ENCODE data around the gene HNF1A. TPM values are rescaled to one million over a fixed set of nuclear protein-coding genes. Genes with fewer than 3 reads are reported as not detected.

The HNF1A gene
- total and polyA plus RNA-seq, 2 of the 13 experiments (the other 11 are each of a cell fraction or from before 2014, with no cell fraction given), result 13.4 to 34.7 TPM

- peaks cover 9% of the 10 kb centered on the region for H4K20me1 ChIP-seq (ENCODE audit: insufficient read depth, low read length)
- in situ Hi-C loops (cut with HindIII; ENCODE audit: extremely low pct_ligation_motif_present, low pct_unique_long_range_greater_than_20kb) (no loop called here), intact Hi-C loops (cut with micrococcal nuclease; ENCODE audit: unreplicated experiment) (no loop called here)
- H3K4me2 ChIP-seq (ENCODE audit: low read depth, low read length), result no peak overlapping the region
- no peaks in the 10 kb centered on the region for H3K9me3 ChIP-seq (ENCODE audit: low read length)
- ATAC-seq, result no peak
- no peak for FAIRE-seq
- H3K4me3 ChIP-seq (replicated peaks in 1 of 3; ENCODE audit: insufficient read depth in 1 of 3, low read depth in 2 of 3, low read length in 3 of 3), result no peak overlapping the region
- no peak for DNase-seq (ENCODE audit: low spot score)
- no TSS peak for BruUV-seq (replicated peaks)
- CTCF ChIA-PET (ENCODE audit: low intra/inter-chr PET ratio, low total read pairs), result no interaction called here
- H3K79me2 ChIP-seq (ENCODE audit: insufficient read depth, low read length), result no peaks in the 10 kb centered on the region
- POLR2A ChIA-PET, result interaction anchor here (1.3 to 11.1 kb wide), 2 partner anchors 15 to 21 kb away, joined by 5 to 176 read pairs; partner anchors contain the start of gene HNF1A
- H3K36me3 ChIP-seq (replicated peaks in 1 of 2; ENCODE audit: control insufficient read depth in 1 of 2, insufficient read depth in 2 of 2, low read length in 2 of 2), result peaks cover 0 to 7% of the 10 kb centered on the region in 2 experiments; a peak in 1 of 5 replicates
- H3K27ac ChIP-seq (ENCODE audit: extremely low read length, insufficient read depth, low read length), result no peak overlapping the region
- 86% methylated on average over 8 of the region's 8 CpGs for WGBS (ENCODE audit: low lambda C conversion rate)
- no peak overlapping the region for H2AFZ ChIP-seq (ENCODE audit: low read length)
- H3K4me1 ChIP-seq (ENCODE audit: insufficient read depth, low read length), result peaks cover 35% of the 10 kb centered on the region
- no peaks in the 10 kb centered on the region for H3K27me3 ChIP-seq (ENCODE audit: control insufficient read depth in 1 of 2, insufficient read depth in 2 of 2, low read length in 2 of 2)
- no peak overlapping the region for H3K9ac ChIP-seq (ENCODE audit: insufficient read depth, low read depth, low read length)
- TF ChIP-seq ARNT2 (CRISPR knock-in tag; IDR thresholded peaks at IDR 0.05; ENCODE audit: low read depth) (no peak), ZNF326 (CRISPR knock-in tag; IDR thresholded peaks at IDR 0.05; ENCODE audit: borderline replicate concordance) (no peak), HOXA3 (CRISPR knock-in tag; IDR thresholded peaks at IDR 0.05) (no peak), SAP130 (CRISPR knock-in tag; IDR thresholded peaks at IDR 0.05; ENCODE audit: low read depth) (no peak), ZBTB34 (CRISPR knock-in tag; IDR thresholded peaks at IDR 0.05) (no peak), POLR2G (IDR thresholded peaks at IDR 0.05; ENCODE audit: low read depth, low read length) (0 out of 2 replicates have a peak, but pooled peaks have one; percentile 4), ZFP36L1 (CRISPR knock-in tag; IDR thresholded peaks at IDR 0.05) (no peak), KLF15 (CRISPR knock-in tag; IDR thresholded peaks at IDR 0.05; ENCODE audit: borderline replicate concordance) (no peak), CBFB (CRISPR knock-in tag; IDR thresholded peaks at IDR 0.05) (no peak), TBP (CRISPR knock-in tag; IDR thresholded peaks at IDR 0.05) (no peak), POLR2A (IDR thresholded peaks at IDR 0.05; ENCODE audit: insufficient read depth in 1 of 2, low read depth in 2 of 2, low read length in 2 of 2) (peak; percentile 47; a peak in 2 of 4 replicates), WIZ (CRISPR knock-in tag; IDR thresholded peaks at IDR 0.05) (no peak), ZNF644 (CRISPR knock-in tag; IDR thresholded peaks at IDR 0.05; ENCODE audit: low read depth) (no peak), PAF1 (CRISPR knock-in tag; IDR thresholded peaks at IDR 0.05) (peak; percentile 91; the same call in 1 of the 2 replicates)
- TF ChIP-seq, protein P1, sequence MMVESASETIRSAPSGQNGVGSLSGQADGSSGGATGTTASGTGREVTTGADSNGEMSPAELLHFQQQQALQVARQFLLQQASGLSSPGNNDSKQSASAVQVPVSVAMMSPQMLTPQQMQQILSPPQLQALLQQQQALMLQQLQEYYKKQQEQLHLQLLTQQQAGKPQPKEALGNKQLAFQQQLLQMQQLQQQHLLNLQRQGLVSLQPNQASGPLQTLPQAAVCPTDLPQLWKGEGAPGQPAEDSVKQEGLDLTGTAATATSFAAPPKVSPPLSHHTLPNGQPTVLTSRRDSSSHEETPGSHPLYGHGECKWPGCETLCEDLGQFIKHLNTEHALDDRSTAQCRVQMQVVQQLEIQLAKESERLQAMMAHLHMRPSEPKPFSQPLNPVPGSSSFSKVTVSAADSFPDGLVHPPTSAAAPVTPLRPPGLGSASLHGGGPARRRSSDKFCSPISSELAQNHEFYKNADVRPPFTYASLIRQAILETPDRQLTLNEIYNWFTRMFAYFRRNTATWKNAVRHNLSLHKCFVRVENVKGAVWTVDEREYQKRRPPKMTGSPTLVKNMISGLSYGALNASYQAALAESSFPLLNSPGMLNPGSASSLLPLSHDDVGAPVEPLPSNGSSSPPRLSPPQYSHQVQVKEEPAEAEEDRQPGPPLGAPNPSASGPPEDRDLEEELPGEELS (CRISPR knock-in tag; IDR thresholded peaks at IDR 0.05), result no peak
- TF ChIP-seq, protein P2, sequence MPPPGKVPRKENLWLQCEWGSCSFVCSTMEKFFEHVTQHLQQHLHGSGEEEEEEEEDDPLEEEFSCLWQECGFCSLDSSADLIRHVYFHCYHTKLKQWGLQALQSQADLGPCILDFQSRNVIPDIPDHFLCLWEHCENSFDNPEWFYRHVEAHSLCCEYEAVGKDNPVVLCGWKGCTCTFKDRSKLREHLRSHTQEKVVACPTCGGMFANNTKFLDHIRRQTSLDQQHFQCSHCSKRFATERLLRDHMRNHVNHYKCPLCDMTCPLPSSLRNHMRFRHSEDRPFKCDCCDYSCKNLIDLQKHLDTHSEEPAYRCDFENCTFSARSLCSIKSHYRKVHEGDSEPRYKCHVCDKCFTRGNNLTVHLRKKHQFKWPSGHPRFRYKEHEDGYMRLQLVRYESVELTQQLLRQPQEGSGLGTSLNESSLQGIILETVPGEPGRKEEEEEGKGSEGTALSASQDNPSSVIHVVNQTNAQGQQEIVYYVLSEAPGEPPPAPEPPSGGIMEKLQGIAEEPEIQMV (CRISPR knock-in tag; IDR thresholded peaks at IDR 0.05; ENCODE audit: low read depth), result no peak
- TF ChIP-seq, protein P3, sequence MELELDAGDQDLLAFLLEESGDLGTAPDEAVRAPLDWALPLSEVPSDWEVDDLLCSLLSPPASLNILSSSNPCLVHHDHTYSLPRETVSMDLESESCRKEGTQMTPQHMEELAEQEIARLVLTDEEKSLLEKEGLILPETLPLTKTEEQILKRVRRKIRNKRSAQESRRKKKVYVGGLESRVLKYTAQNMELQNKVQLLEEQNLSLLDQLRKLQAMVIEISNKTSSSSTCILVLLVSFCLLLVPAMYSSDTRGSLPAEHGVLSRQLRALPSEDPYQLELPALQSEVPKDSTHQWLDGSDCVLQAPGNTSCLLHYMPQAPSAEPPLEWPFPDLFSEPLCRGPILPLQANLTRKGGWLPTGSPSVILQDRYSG (CRISPR knock-in tag; IDR thresholded peaks at IDR 0.05), result no peak
- TF ChIP-seq, protein P4, sequence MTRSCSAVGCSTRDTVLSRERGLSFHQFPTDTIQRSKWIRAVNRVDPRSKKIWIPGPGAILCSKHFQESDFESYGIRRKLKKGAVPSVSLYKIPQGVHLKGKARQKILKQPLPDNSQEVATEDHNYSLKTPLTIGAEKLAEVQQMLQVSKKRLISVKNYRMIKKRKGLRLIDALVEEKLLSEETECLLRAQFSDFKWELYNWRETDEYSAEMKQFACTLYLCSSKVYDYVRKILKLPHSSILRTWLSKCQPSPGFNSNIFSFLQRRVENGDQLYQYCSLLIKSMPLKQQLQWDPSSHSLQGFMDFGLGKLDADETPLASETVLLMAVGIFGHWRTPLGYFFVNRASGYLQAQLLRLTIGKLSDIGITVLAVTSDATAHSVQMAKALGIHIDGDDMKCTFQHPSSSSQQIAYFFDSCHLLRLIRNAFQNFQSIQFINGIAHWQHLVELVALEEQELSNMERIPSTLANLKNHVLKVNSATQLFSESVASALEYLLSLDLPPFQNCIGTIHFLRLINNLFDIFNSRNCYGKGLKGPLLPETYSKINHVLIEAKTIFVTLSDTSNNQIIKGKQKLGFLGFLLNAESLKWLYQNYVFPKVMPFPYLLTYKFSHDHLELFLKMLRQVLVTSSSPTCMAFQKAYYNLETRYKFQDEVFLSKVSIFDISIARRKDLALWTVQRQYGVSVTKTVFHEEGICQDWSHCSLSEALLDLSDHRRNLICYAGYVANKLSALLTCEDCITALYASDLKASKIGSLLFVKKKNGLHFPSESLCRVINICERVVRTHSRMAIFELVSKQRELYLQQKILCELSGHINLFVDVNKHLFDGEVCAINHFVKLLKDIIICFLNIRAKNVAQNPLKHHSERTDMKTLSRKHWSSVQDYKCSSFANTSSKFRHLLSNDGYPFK (CRISPR knock-in tag; IDR thresholded peaks at IDR 0.05; ENCODE audit: borderline replicate concordance), result no peak
Observed at GRCh38 chr12:120964298-120964697, 14.0 kb upstream of the HNF1A start.

All from HepG2 (cell line).